ENCODE measurements around the gene FAM53A. TPM values are rescaled to one million over a fixed set of nuclear protein-coding genes. Genes with fewer than 3 reads are reported as not detected.

Gene FAM53A
- total RNA-seq, 4 donors from 2014 or later, result 0.22 to 2.5 (median 0.47) TPM

GRCh38 chr4:1656986-1657385 lies 27.1 kb downstream of the FAM53A start:
- H3K27me3 ChIP-seq, result no peaks in the 10 kb centered on the region
- no peak overlapping the region for H3K4me3 ChIP-seq
- peaks cover 0 to 6% (median 0%) of the 10 kb centered on the region in 3 donors for H3K36me3 ChIP-seq
- TF ChIP-seq CTCF (IDR thresholded peaks at IDR 0.05), result no peak
- TF ChIP-seq POLR2A (IDR thresholded peaks at IDR 0.05), result no peak
- 90 to 100% methylated on average over 3 to 9 of the region's 19 CpGs for WGBS, 2 donors
- DNase-seq, result no peak
- H3K9me3 ChIP-seq, result no peaks in the 10 kb centered on the region
- H3K4me1 ChIP-seq, result no peaks in the 10 kb centered on the region
- no peak overlapping the region for H3K27ac ChIP-seq
- intact Hi-C loops (cut with DNase I), result no loop called here

- H3K27me3 ChIP-seq, result no peaks in the 10 kb centered on the region
- intact Hi-C loops (cut with DNase I), result no loop called here
- no peaks in the 10 kb centered on the region for H3K9me3 ChIP-seq
- H3K4me1 ChIP-seq, result no peaks in the 10 kb centered on the region
- no peak overlapping the region for H3K27ac ChIP-seq
- peaks cover 0 to 6% (median 0%) of the 10 kb centered on the region in 3 donors for H3K36me3 ChIP-seq
- no peak overlapping the region for H3K4me3 ChIP-seq
- TF ChIP-seq CTCF (IDR thresholded peaks at IDR 0.05) (no peak), POLR2A (IDR thresholded peaks at IDR 0.05) (no peak)
- WGBS, 2 donors, result 80% methylated on average over 1 of the region's 5 CpGs; no CpG with 5 or more reads in 1 of the 2 donors
- no peak for DNase-seq
These were observed 28.0 kb downstream of the FAM53A start for GRCh38 chr4:1656132-1656531.

GRCh38 chr4:1655676-1656075 lies 28.4 kb downstream of the FAM53A start:
- H3K27ac ChIP-seq, result no peak overlapping the region
- H3K9me3 ChIP-seq, result no peaks in the 10 kb centered on the region
- no peak for TF ChIP-seq CTCF (IDR thresholded peaks at IDR 0.05)
- TF ChIP-seq POLR2A (IDR thresholded peaks at IDR 0.05), result no peak
- H3K4me3 ChIP-seq, result no peak overlapping the region
- WGBS, 2 donors, result 80 to 94% methylated on average over 11 to 17 of the region's 18 CpGs
- H3K27me3 ChIP-seq, result no peaks in the 10 kb centered on the region
- no peaks in the 10 kb centered on the region for H3K4me1 ChIP-seq
- peaks cover 0 to 6% (median 0%) of the 10 kb centered on the region in 3 donors for H3K36me3 ChIP-seq
- intact Hi-C loops (cut with DNase I), result no loop called here
- DNase-seq, result no peak

DNA sequence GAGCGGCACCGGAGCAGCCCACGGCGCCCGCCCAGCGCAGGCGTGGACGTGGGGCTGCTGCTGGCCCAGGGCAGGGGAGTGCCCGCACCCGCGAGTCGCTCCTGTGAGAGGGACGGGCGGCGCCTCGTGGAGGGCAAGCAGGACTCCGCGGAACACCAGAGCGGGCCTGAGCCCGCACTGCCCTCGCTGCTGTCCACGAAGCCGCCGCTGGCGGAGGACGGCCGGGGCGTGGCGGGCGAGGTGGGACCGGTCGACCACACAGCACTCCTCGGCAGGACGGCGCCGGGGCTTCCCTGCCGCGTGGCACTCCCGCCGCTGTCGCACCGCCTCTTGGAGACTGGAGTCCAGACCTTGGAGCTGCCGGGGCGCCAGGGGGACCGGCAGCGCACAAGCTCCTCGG lies 29.0 kb downstream of the FAM53A start:
- H3K4me3 ChIP-seq, result no peak overlapping the region
- H3K36me3 ChIP-seq, result peaks cover 0 to 6% (median 0%) of the 10 kb centered on the region in 3 donors
- no peaks in the 10 kb centered on the region for H3K9me3 ChIP-seq
- intact Hi-C loops (cut with DNase I), result no loop called here
- 84% methylated on average over 5 of the region's 47 CpGs; no CpG with 5 or more reads in 1 of the 2 donors for WGBS, 2 donors
- no peak overlapping the region for H3K27ac ChIP-seq
- no peak for TF ChIP-seq CTCF (IDR thresholded peaks at IDR 0.05)
- no peaks in the 10 kb centered on the region for H3K4me1 ChIP-seq
- H3K27me3 ChIP-seq, result no peaks in the 10 kb centered on the region
- no peak for DNase-seq

- H3K36me3 ChIP-seq, result peaks cover 0 to 6% (median 0%) of the 10 kb centered on the region in 3 donors
- H3K27me3 ChIP-seq, result no peaks in the 10 kb centered on the region
- TF ChIP-seq POLR2A (IDR thresholded peaks at IDR 0.05) (no peak), CTCF (IDR thresholded peaks at IDR 0.05) (no peak)
- H3K4me3 ChIP-seq, result no peak overlapping the region
- intact Hi-C loops (cut with DNase I), result no loop called here
- DNase-seq, result no peak
- H3K9me3 ChIP-seq, result no peaks in the 10 kb centered on the region
- no peaks in the 10 kb centered on the region for H3K4me1 ChIP-seq
- no peak overlapping the region for H3K27ac ChIP-seq
- 86 to 87% methylated on average over 4 to 11 of the region's 23 CpGs for WGBS, 2 donors
These were observed 29.7 kb downstream of the FAM53A start for GRCh38 chr4:1654216-1654955.
